Natural killer cell (primary cell): ENCODE data around the gene PDE2A. TPM values are rescaled to one million over a fixed set of nuclear protein-coding genes. Genes with fewer than 3 reads are reported as not detected.

Experiments
- ATAC-seq, 3 donors: fragments of 150-1000 bp in 2 of 3; fragments of 200-7000 bp in 1 of 3; cut with Tn5 transposase; 1 replicate in 1 of 3; 2 replicates in 2 of 3; pipeline ENCODE4 v1.10.0; 2021; ENCODE audit warnings: mild to moderate bottlenecking in 2 of 3, moderate library complexity in 2 of 3
- DNase-seq, 2 donors: peaks; one replicate each; pipeline versions ENCODE4 v3.0.0 to v3.0.0-alpha.2; 2013 to 2021; ENCODE audit warnings: mixed read lengths in 1 of 2
- H3K27ac ChIP-seq: one replicate; pipeline ENCODE4 v1.5.1; 2013; ENCODE audit warnings: mild to moderate bottlenecking, low read length
- H3K27me3 ChIP-seq: one replicate; pipeline ENCODE4 v1.6.1; 2013; ENCODE audit warnings: low read length; ENCODE audit not compliant: control insufficient read depth, insufficient read depth
- H3K36me3 ChIP-seq: one replicate; pipeline ENCODE4 v1.6.1; 2013; ENCODE audit warnings: low read length; ENCODE audit not compliant: control insufficient read depth, insufficient read depth
- H3K4me1 ChIP-seq: one replicate; pipeline ENCODE4 v1.6.1; 2013; ENCODE audit warnings: low read length; ENCODE audit not compliant: control insufficient read depth, insufficient read depth
- H3K4me3 ChIP-seq: one replicate; pipeline ENCODE4 v1.5.1; 2013; ENCODE audit warnings: low read length
- H3K9me3 ChIP-seq: one replicate; pipeline ENCODE4 v1.6.1; 2013; ENCODE audit warnings: low read length; ENCODE audit not compliant: control insufficient read depth, insufficient read depth
- H3K27ac Mint-ChIP-seq, 2 donors: one replicate each; pipeline ENCODE4 v1.8.0; 2022; ENCODE audit warnings: mild to moderate bottlenecking in 2 of 2, mixed read lengths in 2 of 2, moderate library complexity in 1 of 2
- H3K27me3 Mint-ChIP-seq, 2 donors: one replicate each; pipeline ENCODE4 v1.8.0; 2022; ENCODE audit warnings: low read depth in 2 of 2, mixed read lengths in 2 of 2
- H3K36me3 Mint-ChIP-seq: one replicate; pipeline ENCODE4 v1.8.0; 2022; ENCODE audit warnings: mixed read lengths
- H3K4me1 Mint-ChIP-seq, 2 donors: one replicate each; pipeline ENCODE4 v1.8.0; 2022; ENCODE audit warnings: mixed read lengths in 2 of 2
- H3K4me3 Mint-ChIP-seq: one replicate; pipeline ENCODE4 v1.8.0; 2022; ENCODE audit warnings: mild to moderate bottlenecking, moderate library complexity, mixed read lengths
- H3K9me3 Mint-ChIP-seq, 2 donors: one replicate each; pipeline ENCODE4 v1.8.0; 2022; ENCODE audit warnings: mixed read lengths in 2 of 2
- CTCF ChIP-seq: fragments of 200-600 bp; IDR thresholded peaks from one replicate; pipeline ENCODE4 v1.8.0; 2022; ENCODE audit warnings: antibody characterized with exemption
- WGBS: methylation state at CpG from one replicate; pipeline ENCODE4 v1.1.7; 2013; ENCODE audit warnings: missing lambda C conversion rate; ENCODE audit not compliant: insufficient coverage; 5-methylcytosine and 5-hydroxymethylcytosine counted together
- intact Hi-C: fragments of 100-400 bp; cut with micrococcal nuclease; formaldehyde crosslinking; loops from one replicate; pipeline ENCODE4 v1.14.2; 2022
- total RNA-seq, 4 donors: library from RNA; stranded (reverse); fragments of 120-200 nt in 1 of 4; gene quantifications; one replicate each; pipeline versions ENCODE4 v1.2.3 to v1.2.4, GENCODE V29; 2013 to 2022

The PDE2A gene
- total RNA-seq, 3 donors from 2014 or later (not counting 1 experiment from before 2014, with no cell fraction given): 8.7 to 11.9 (median 9.0) TPM

- intact Hi-C loops: no loop called here
- H3K27me3 ChIP-seq: no peaks in the 10 kb centered on the region
- H3K36me3 ChIP-seq: no peaks in the 10 kb centered on the region
- TF ChIP-seq CTCF: no peak
- no peak overlapping the region for H3K4me3 ChIP-seq
- ATAC-seq (no peak), DNase-seq (no peak)
- no peak overlapping the region for H3K27ac Mint-ChIP-seq
- H3K27me3 Mint-ChIP-seq: peaks cover 0 to 25% of the 10 kb centered on the region in 2 donors
- peaks cover 0 to 8% of the 10 kb centered on the region in 2 donors for H3K4me1 Mint-ChIP-seq
- H3K36me3 Mint-ChIP-seq: no peaks in the 10 kb centered on the region
- 84% methylated on average over 9 of the region's 9 CpGs for WGBS
- no peaks in the 10 kb centered on the region for H3K4me1 ChIP-seq
- H3K27ac ChIP-seq: no peak overlapping the region
- H3K4me3 Mint-ChIP-seq: no peak overlapping the region
- H3K9me3 Mint-ChIP-seq: no peaks in the 10 kb centered on the region
- no peaks in the 10 kb centered on the region for H3K9me3 ChIP-seq
These were observed 73.7 kb downstream of the PDE2A start for GRCh38 chr11:72600557-72600956.

GRCh38 chr11:72599325-72600117 is 74.7 kb downstream of the PDE2A start:
- no peaks in the 10 kb centered on the region for H3K4me1 ChIP-seq
- H3K4me3 Mint-ChIP-seq: no peak overlapping the region
- TF ChIP-seq CTCF: no peak
- H3K9me3 Mint-ChIP-seq: no peaks in the 10 kb centered on the region
- H3K9me3 ChIP-seq: no peaks in the 10 kb centered on the region
- peaks cover 0 to 21% of the 10 kb centered on the region in 2 donors for H3K27me3 Mint-ChIP-seq
- intact Hi-C loops: no loop called here
- 86% methylated on average over 11 of the region's 11 CpGs for whole genome bisulfite sequencing
- no peak overlapping the region for H3K27ac Mint-ChIP-seq
- no peak overlapping the region for H3K27ac ChIP-seq
- no peaks in the 10 kb centered on the region for H3K36me3 Mint-ChIP-seq
- DNase-seq (no peak), ATAC-seq (no peak)
- no peaks in the 10 kb centered on the region for H3K27me3 ChIP-seq
- peaks cover 0 to 8% of the 10 kb centered on the region in 2 donors for H3K4me1 Mint-ChIP-seq
- no peaks in the 10 kb centered on the region for H3K36me3 ChIP-seq
- H3K4me3 ChIP-seq: no peak overlapping the region

- Mint-ChIP-seq H3K36me3 (no peaks in the 10 kb centered on the region), H3K9me3 (no peaks in the 10 kb centered on the region), H3K27ac (no peak overlapping the region), H3K4me1 (peaks cover 0 to 8% of the 10 kb centered on the region in 2 donors), H3K27me3 (peaks cover 0 to 21% of the 10 kb centered on the region in 2 donors), H3K4me3 (no peak overlapping the region)
- Histone ChIP-seq H3K36me3 (no peaks in the 10 kb centered on the region), H3K27me3 (no peaks in the 10 kb centered on the region), H3K4me3 (no peak overlapping the region), H3K4me1 (no peaks in the 10 kb centered on the region), H3K9me3 (no peaks in the 10 kb centered on the region), H3K27ac (no peak overlapping the region)
- DNase-seq (no peak), ATAC-seq (no peak)
- intact Hi-C loops: no loop called here
- no peak for TF ChIP-seq CTCF
- 75% methylated on average over 11 of the region's 11 CpGs for WGBS
These were observed 75.3 kb downstream of the PDE2A start for GRCh38 chr11:72598906-72599305.
